Ascending aorta (tissue), 2 donors: ENCODE measurements around the gene ADAM22. TPM values are rescaled to one million over a fixed set of nuclear protein-coding genes. Genes with fewer than 3 reads are reported as not detected.

ENCODE experiments used
- DNase-seq, 2 donors: peaks; one replicate each; pipeline ENCODE4 v3.0.0-alpha.2; 2019; ENCODE audit warnings: low spot score in 2 of 2
- H3K27ac ChIP-seq, 2 donors: fragments of 200-600 bp; sonication (generic); one replicate each; pipeline ENCODE4 v1.5.1; 2016 to 2017; ENCODE audit warnings: mild to moderate bottlenecking in 1 of 2
- H3K27me3 ChIP-seq: fragments of 200-600 bp; sonication (generic); one replicate; pipeline ENCODE4 v1.5.1; 2017
- H3K36me3 ChIP-seq, 2 donors: fragments of 200-600 bp; sonication (generic); one replicate each; pipeline ENCODE4 v1.5.1; 2016
- H3K4me1 ChIP-seq, 2 donors: fragments of 200-600 bp; sonication (generic); one replicate each; pipeline ENCODE4 v1.5.1; 2016 to 2017; ENCODE audit warnings: mild to moderate bottlenecking in 1 of 2
- H3K4me3 ChIP-seq, 2 donors: fragments of 200-600 bp; sonication (generic); one replicate each; pipeline ENCODE4 v1.5.1; 2016 to 2017; ENCODE audit warnings: mild to moderate bottlenecking in 1 of 2
- H3K9me3 ChIP-seq, 2 donors: fragments of 200-600 bp; sonication (generic); one replicate each; pipeline ENCODE4 v1.5.1; 2016
- CTCF ChIP-seq, 3 experiments: fragments of 200-600 bp in 2 of 3; fragments of 450-650 bp in 1 of 3; sonication (generic) in 2 of 3; IDR thresholded peaks; one replicate each; pipeline ENCODE4 v1.5.1; 2016 to 2019; ENCODE audit warnings: antibody characterized with exemption in 3 of 3, mild to moderate bottlenecking in 1 of 3, moderate library complexity in 1 of 3
- intact Hi-C: fragments of 100-400 bp; cut with DNase I; formaldehyde crosslinking; loops from one replicate; pipeline ENCODE4 v1.15.1; 2023
- total RNA-seq: library from RNA; depleted of rRNA; stranded (reverse); fragments of >200 nt; gene quantifications from one replicate; pipeline ENCODE4 v1.1.0, GENCODE V29; 2016

The ADAM22 gene
- total RNA-seq, 1 donor from 2014 or later: 0.85 TPM

- no peak for DNase-seq
- Histone ChIP-seq H3K4me1 (no peaks in the 10 kb centered on the region), H3K4me3 (no peak overlapping the region), H3K27ac (no peak overlapping the region), H3K27me3 (no peaks in the 10 kb centered on the region), H3K9me3 (no peaks in the 10 kb centered on the region), H3K36me3 (no peaks in the 10 kb centered on the region)
- intact Hi-C loops: no loop called here
- TF ChIP-seq CTCF (IDR thresholded peaks at IDR 0.05): no peak
These were observed 14.3 kb downstream of the ADAM22 start for GRCh38 chr7:87948371-87948770.

GRCh38 chr7:87959336-87959735, 25.3 kb downstream of the ADAM22 start:
- Histone ChIP-seq H3K36me3 (no peaks in the 10 kb centered on the region), H3K4me1 (no peaks in the 10 kb centered on the region), H3K9me3 (no peaks in the 10 kb centered on the region), H3K27me3 (no peaks in the 10 kb centered on the region), H3K27ac (no peak overlapping the region), H3K4me3 (no peak overlapping the region)
- intact Hi-C loops: no loop called here
- TF ChIP-seq CTCF (IDR thresholded peaks at IDR 0.05): no peak
- no peak for DNase-seq

DNA sequence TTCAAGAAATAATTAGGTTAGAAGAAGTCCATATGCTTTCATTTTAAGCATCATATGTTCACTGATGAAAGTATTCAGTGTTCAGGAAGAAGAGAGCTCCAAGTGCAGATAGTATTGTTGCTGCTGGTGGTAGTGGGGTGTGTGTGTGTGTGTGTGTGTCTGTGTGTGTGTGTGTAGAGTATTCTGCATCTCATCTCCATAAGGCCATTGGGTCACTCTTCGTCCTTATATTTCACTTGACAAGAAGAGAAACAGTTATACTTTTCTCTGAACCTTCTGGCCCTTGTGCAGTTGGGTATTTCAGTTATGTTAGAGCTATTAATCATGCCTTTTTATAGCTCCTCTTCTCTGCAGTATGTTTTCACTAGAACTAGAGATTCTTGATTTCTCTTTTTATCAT, 26.2 kb downstream of the ADAM22 start:
- Histone ChIP-seq H3K4me1 (no peaks in the 10 kb centered on the region), H3K27ac (no peak overlapping the region), H3K9me3 (no peaks in the 10 kb centered on the region), H3K36me3 (no peaks in the 10 kb centered on the region), H3K27me3 (no peaks in the 10 kb centered on the region), H3K4me3 (no peak overlapping the region)
- intact Hi-C loops: no loop called here
- TF ChIP-seq CTCF (IDR thresholded peaks at IDR 0.05): no peak
- no peak for DNase-seq

- intact Hi-C loops: no loop called here
- no peak for TF ChIP-seq CTCF (IDR thresholded peaks at IDR 0.05)
- no peaks in the 10 kb centered on the region for H3K27me3 ChIP-seq
- no peaks in the 10 kb centered on the region for H3K9me3 ChIP-seq
- H3K36me3 ChIP-seq: no peaks in the 10 kb centered on the region
- DNase-seq: no peak
- H3K4me1 ChIP-seq: no peaks in the 10 kb centered on the region
- no peak overlapping the region for H3K27ac ChIP-seq
- H3K4me3 ChIP-seq: no peak overlapping the region
These were observed 27.7 kb downstream of the ADAM22 start for GRCh38 chr7:87961754-87962153.

DNA sequence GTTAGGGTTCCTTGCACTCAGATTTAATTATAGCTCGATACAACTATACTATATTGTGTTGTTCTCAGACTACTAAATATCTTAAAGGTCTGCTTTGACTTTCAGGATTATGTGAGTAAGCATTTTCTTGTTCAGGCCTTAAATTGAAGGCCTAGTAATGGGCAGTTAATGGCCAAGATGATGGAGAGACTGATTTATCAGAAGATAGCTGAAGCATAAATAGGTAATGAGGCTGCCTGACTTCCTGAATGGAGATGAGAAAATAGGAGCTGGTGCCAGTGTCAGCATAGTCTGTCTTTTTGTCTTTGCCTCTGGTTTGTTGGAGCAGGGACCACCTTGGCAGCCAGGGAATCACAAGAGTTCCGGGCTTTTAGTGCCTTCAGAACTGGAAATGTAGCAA, 32.2 kb downstream of the ADAM22 start:
- Histone ChIP-seq H3K4me3 (no peak overlapping the region), H3K4me1 (no peaks in the 10 kb centered on the region), H3K27me3 (no peaks in the 10 kb centered on the region), H3K27ac (no peak overlapping the region), H3K9me3 (no peaks in the 10 kb centered on the region), H3K36me3 (no peaks in the 10 kb centered on the region)
- no peak for TF ChIP-seq CTCF (IDR thresholded peaks at IDR 0.05)
- intact Hi-C loops: no loop called here
- no peak for DNase-seq

DNA sequence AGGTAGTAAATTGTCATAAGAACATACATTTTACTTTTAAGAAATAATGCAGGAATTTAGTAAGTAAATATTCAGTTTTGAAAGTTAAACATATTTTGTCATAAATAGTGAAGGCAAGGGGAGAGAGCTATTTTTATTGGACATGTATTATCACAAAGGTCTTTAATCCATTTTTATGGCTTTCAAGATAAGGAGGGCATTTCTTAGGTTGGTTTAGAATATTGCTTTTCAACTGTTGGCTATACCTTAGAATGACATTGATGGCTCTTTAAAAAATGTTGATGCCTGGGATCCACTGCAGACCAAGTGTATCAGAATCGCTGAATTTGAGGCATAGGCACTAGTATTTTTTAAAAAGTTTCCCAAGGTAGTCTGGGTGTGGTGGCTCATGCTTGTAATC, 34.0 kb downstream of the ADAM22 start:
- H3K36me3 ChIP-seq: no peaks in the 10 kb centered on the region
- DNase-seq: no peak
- H3K27me3 ChIP-seq: no peaks in the 10 kb centered on the region
- H3K4me3 ChIP-seq: no peak overlapping the region
- intact Hi-C loops: no loop called here
- H3K4me1 ChIP-seq: no peaks in the 10 kb centered on the region
- H3K27ac ChIP-seq: no peak overlapping the region
- no peak for TF ChIP-seq CTCF (IDR thresholded peaks at IDR 0.05)
- H3K9me3 ChIP-seq: no peaks in the 10 kb centered on the region
